Testis (tissue), 3 donors: ENCODE data around the gene FBXW7. TPM values are rescaled to one million over a fixed set of nuclear protein-coding genes. Genes with fewer than 3 reads are reported as not detected.

Source experiments
- DNase-seq: peaks from one replicate; pipeline ENCODE4 v3.0.0-alpha.2; 2019
- H3K27ac ChIP-seq, 2 donors: fragments of 200-600 bp; sonication (generic); one replicate each; pipeline ENCODE4 v1.5.1; 2019
- H3K27me3 ChIP-seq: fragments of 200-600 bp; sonication (generic); one replicate; pipeline ENCODE4 v1.5.1; 2019
- H3K36me3 ChIP-seq: fragments of 200-600 bp; sonication (generic); one replicate; pipeline ENCODE4 v1.5.1; 2017; ENCODE audit warnings: low read depth; ENCODE audit errors: missing control alignments
- H3K4me1 ChIP-seq: fragments of 200-600 bp; sonication (generic); one replicate; pipeline ENCODE4 v1.5.1; 2019
- H3K4me3 ChIP-seq, 2 donors: fragments of 200-600 bp; sonication (generic); one replicate each; pipeline ENCODE4 v1.5.1; 2017 to 2019
- H3K9me3 ChIP-seq: fragments of 200-600 bp; sonication (generic); one replicate; pipeline ENCODE4 v1.5.1; 2017
- CTCF ChIP-seq, 3 experiments: fragments of 450-650 bp in 2 of 3; fragments of 200-600 bp in 1 of 3; sonication (generic) in 1 of 3; IDR thresholded peaks; one replicate each; pipeline ENCODE4 v1.5.1; 2016 to 2019; ENCODE audit warnings: antibody characterized with exemption in 3 of 3, mild to moderate bottlenecking in 2 of 3, moderate library complexity in 1 of 3
- POLR2A ChIP-seq: fragments of 450-650 bp; IDR thresholded peaks from one replicate; pipeline ENCODE4 v1.6.1; 2017; ENCODE audit warnings: antibody characterized with exemption, mild to moderate bottlenecking, moderate library complexity
- WGBS, 2 donors: methylation state at CpG; one replicate each; pipeline ENCODE4 v1.1.5; 2018; 5-methylcytosine and 5-hydroxymethylcytosine counted together
- intact Hi-C: fragments of 100-400 bp; cut with DNase I; formaldehyde crosslinking; loops from one replicate; pipeline ENCODE4 v1.15.1; 2023; ENCODE audit warnings: low total_unique reads
- polyA plus RNA-seq: library from polyadenylated mRNA; stranded (reverse); fragments of 350-450 nt; fragmentation: Illumina TruSeq; extraction: RNeasy Lipid Tissue Mini Kit (QIAGEN cat#74804); gene quantifications from one replicate; pipeline ENCODE4 v1.2.3, GENCODE V29; 2014; ENCODE audit warnings: low read depth, low replicate concordance; ENCODE audit not compliant: insufficient read depth
- total RNA-seq, 2 donors: library from RNA; depleted of rRNA; stranded (reverse); fragments of >200 nt; gene quantifications; one replicate each; pipeline ENCODE4 v1.2.3, GENCODE V29; 2016

The FBXW7 gene
- total and polyA plus RNA-seq, 3 donors from 2014 or later: 44.8 to 68.5 (median 55.4) TPM

DNA sequence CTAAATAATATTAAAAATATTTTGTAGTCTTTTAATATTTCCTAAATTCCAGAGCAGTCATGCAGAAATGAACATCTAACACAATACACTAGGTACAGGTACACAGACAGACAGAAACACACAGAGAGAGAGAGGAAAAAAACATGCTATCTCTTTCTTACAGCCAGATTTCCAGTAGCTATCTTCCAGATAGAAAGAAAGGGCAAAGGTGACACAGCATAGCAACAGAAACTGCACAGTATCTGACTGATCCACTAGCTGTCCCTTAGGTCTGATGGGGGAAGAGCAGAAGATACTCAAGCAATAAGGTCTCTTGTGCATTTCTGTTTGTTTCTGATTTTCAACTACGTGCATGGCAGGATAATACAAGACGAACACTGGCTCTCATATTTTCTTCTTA lies 7.8 kb downstream of the FBXW7 start:
- no peak overlapping the region for H3K4me3 ChIP-seq
- H3K36me3 ChIP-seq: no peaks in the 10 kb centered on the region
- H3K27ac ChIP-seq: no peak overlapping the region
- H3K27me3 ChIP-seq: no peaks in the 10 kb centered on the region
- intact Hi-C loops: no loop called here
- 81 to 85% methylated on average over 2 of the region's 2 CpGs for WGBS, 2 donors
- H3K9me3 ChIP-seq: no peaks in the 10 kb centered on the region
- H3K4me1 ChIP-seq: no peaks in the 10 kb centered on the region
- no peak for DNase-seq
- no peak for TF ChIP-seq POLR2A
- TF ChIP-seq CTCF (IDR thresholded peaks at IDR 0.05): no peak

DNA sequence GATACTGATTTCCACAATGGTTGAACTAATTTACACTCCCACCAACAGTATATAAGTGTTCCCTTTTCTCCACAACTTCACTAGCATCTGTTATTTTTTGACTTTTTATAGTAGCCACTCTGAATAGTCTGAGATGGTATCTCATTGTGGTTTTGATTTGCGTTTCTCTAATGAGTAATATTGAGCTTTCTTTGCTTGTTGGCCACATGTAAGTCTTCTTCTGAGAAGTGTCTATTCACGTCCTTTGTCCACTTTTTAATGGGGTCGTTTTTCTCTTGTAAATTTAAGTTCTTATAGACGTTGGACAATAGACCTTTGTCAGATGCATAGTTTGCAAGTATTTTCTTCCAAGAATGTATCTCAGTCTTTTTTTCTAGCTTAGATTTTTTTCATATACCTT lies 10.0 kb downstream of the FBXW7 start:
- Histone ChIP-seq H3K9me3 (no peaks in the 10 kb centered on the region), H3K27me3 (no peaks in the 10 kb centered on the region), H3K4me3 (no peak overlapping the region), H3K4me1 (no peaks in the 10 kb centered on the region), H3K27ac (no peak overlapping the region), H3K36me3 (no peaks in the 10 kb centered on the region)
- intact Hi-C loops: no loop called here
- TF ChIP-seq POLR2A (no peak), CTCF (IDR thresholded peaks at IDR 0.05) (no peak)
- 80 to 86% methylated on average over 4 of the region's 4 CpGs for WGBS, 2 donors
- DNase-seq: no peak

GRCh38 chr4:152524427-152524826 lies 11.5 kb downstream of the FBXW7 start:
- H3K4me1 ChIP-seq: no peaks in the 10 kb centered on the region
- no peaks in the 10 kb centered on the region for H3K36me3 ChIP-seq
- WGBS, 2 donors: 87% methylated on average over 3 of the region's 3 CpGs
- no peak overlapping the region for H3K4me3 ChIP-seq
- intact Hi-C loops: no loop called here
- no peak for DNase-seq
- no peaks in the 10 kb centered on the region for H3K9me3 ChIP-seq
- TF ChIP-seq POLR2A: no peak
- no peak for TF ChIP-seq CTCF (IDR thresholded peaks at IDR 0.05)
- no peaks in the 10 kb centered on the region for H3K27me3 ChIP-seq
- no peak overlapping the region for H3K27ac ChIP-seq

DNA sequence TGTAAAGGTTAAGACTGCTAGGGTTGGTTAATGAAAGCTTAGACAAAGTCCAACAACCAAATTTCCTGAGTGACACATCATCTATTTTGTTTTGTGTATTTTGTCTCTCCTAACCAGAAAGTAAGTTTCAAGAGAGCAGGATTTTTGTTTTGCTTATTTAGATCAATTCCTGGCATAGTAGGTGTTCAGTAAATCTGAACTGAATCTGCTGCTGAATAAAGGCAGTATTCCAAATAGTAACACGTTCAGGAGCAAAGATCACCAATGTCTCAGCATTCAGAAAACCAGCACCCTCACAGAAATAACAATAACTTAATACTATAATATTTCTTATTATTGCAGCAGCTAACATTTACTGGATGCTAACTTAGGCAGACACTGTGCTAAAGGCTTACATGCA lies 12.2 kb downstream of the FBXW7 start:
- TF ChIP-seq CTCF (IDR thresholded peaks at IDR 0.05) (no peak), POLR2A (no peak)

GRCh38 chr4:152522754-152523153 lies 13.1 kb downstream of the FBXW7 start:
- Histone ChIP-seq H3K4me3 (no peak overlapping the region), H3K27me3 (no peaks in the 10 kb centered on the region), H3K27ac (no peak overlapping the region), H3K36me3 (no peaks in the 10 kb centered on the region), H3K9me3 (no peaks in the 10 kb centered on the region), H3K4me1 (no peaks in the 10 kb centered on the region)
- no peak for TF ChIP-seq POLR2A
- intact Hi-C loops: no loop called here
- DNase-seq: no peak
- 50 to 83% methylated on average over 2 of the region's 2 CpGs for WGBS, 2 donors

More for the DNA sequence above, 12.2 kb downstream of the FBXW7 start:
- Histone ChIP-seq H3K4me1 (no peaks in the 10 kb centered on the region), H3K27ac (no peak overlapping the region), H3K36me3 (no peaks in the 10 kb centered on the region), H3K27me3 (no peaks in the 10 kb centered on the region), H3K9me3 (no peaks in the 10 kb centered on the region), H3K4me3 (no peak overlapping the region)
- 59 to 71% methylated on average over 1 of the region's 1 CpG for WGBS, 2 donors
- DNase-seq: no peak
- intact Hi-C loops: no loop called here
